GM18502 (cell line): Measurements from ENCODE around the gene COA8.

Experiments used
- ATAC-seq: cut with Tn5 transposase; IDR thresholded peaks from one replicate; pipeline ENCODE4 v1.9.1; 2021; ENCODE audit warnings: mild to moderate bottlenecking; ENCODE audit not compliant: unreplicated experiment, poor library complexity

The COA8 gene

DNA sequence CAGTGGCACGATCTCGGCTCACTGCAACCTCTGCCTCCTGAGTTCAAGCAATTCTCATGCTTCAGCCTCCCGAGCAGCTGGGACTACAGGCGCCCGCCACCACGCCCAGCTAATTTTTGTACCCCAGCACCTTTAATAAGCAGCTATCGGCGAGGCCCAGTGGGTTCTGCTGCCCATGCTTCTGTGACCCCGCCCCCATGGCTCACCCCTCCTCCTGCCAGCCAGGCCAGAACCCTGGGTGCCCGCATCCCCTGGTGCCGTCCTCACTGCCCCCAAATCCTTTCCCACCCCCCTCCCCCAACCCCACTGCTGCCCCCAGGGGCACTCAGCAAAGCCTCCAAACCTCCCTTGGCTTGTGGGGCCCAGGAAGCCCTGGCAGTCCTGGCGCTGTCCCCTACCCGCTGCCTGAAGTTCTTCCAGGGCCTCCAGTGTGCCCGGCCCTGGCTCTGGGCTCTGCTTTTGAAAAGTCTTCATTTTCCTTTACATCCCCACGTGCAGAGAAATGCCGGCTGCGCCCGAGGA, 14.8 kb upstream of the COA8 start:
- ATAC-seq = no peak

DNA sequence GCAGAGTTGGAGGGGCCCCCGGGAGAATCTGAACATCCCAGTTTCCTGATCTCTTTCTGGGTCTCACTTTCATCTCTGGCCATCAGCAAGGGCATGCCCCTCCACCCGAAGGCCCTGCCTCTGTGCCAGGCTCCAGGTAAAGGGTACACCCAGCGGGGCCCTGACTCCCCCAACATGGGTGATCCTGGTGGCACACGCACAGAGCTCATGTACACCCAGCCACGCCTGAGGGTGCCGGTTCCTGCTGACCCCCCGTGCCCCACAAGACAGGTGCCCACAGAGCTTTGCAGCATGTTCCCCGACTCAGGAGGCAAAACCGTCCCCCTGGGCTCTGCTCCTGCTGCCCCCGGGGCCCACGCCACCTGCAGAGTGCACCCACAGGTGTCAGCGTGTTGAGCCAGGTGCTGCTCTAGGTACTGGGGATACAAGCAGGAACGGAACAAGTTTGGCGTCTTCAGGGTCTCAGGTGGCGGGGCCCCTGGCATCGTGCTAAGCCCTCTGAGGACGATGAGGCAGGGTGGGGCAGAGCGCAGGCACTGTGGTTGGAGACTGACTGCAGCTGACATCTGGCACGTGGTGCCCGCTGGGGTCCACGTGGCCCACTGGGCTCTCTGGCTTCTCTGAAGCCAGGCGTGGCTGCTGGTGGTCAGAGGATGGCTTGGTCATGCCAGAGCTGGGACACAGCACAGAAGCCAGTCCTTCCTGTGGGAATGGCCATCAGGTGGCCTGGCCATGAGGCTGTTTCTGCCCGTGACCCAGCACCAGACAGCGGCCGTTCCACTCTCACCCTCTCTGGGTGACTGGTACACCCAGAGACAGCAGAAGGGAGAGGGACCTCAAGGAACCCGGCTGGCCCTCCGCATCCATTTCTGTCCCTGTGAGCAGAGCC, 14.1 kb upstream of the COA8 start:
- ATAC-seq = no peak

DNA sequence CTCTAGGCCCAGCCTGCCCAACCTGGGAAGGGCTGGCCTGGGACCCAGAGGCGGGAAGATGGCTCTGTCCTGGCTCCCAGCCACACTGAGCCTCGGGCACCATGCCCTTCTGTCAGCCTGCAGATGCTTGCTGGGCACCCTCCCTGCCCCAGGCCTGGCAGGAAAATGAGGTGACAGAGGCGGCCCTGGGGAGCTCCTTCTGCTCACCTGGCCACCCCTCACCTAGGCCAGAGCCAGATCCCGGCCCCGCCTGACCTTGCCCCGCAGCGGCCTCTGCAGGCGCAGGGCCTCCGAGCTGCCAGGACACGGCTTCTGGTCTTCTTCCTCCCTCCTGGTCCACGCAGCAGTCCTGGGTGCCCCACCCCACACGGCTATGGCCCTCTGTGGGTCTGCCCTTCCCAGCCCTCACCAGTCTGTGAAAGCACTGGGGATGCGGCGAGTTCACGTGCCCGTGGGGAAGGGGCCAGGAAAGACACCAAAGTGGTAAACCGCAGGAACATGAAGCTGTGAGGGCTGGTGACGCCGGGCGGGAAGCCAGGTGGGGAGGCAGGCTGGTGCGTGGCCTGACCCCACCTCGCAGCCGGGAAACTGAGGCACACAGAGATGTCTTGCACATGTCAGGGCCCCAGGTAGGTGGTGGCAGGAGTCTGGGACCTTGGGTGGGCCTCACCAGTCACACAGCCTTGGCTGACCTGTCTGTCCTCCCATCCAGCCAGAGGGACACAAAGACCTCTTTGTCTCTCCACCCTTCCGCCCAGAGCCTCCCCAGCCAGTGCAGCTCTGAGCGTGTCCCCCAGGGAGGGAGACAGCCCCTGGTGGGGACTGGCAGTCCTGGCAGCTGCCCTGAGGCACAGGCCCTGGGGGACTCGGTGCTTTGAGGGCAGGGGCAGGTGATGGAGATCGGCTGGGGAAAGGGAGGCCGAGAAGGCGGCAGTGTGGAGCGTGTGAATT, 13.1 kb upstream of the COA8 start:
- no peak for ATAC-seq

DNA sequence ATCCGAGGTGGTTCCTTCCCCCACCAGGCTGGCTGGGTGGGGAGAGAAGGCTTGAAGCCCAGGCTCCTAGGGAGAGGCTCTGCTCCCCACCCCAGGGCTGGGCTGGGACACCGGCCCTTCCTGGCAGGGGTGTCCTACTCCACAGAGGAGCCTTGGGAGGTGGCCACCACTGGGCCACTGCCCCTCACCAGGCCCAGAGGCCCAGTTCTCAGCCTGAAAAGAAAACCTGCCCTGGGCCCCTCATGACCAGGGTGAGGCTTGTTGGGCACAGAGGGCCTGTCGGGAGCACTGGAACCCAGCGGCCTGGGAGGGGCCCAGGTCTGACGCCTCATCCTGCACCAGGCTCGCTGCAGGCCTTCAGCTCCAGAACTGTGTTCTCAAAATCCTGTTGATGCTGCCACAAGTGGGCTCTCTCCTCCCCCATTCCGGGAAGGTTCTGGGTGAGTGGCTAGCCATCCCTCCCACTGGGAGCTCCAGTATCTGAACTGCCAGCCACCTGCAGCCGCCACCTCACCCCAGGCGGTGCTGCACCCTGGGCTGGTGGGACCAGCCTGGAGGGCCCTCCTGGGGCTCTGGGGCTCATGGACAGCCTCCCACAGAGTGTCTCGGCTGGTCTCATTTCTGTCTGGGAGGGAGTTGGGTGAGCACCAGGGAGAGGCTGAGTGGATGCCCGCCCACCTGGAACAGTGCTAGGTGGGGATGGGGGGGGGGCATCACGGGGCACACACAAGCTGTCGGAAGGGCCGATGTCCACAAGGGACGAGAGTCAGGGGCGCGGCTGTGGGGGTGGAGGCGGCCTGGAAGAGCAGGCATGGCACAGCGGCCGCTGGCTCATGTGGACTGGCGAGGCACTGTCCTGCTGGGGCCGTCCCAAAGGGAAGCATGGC, 12.1 kb upstream of the COA8 start:
- ATAC-seq = no peak

DNA sequence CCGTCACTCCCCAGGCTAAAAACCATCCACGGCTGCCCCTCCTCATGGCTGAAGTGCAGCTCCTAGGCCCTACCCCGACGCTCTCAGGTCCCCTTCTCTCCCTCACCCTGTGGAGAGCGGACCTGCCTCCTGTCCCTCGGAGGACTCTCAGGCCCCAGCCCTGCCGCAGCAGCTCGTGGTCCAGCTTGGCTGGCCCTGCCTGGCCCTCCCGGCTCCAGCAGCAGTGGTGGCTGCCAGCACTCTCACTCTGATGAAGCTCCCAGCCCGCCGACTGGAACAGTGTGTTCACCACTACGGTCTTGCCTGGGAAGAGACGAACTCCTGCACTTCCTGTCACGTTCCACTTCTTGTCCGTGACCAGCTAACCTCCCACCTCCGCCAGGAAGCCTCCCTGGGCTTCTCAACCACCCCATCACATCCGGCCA, 11.4 kb upstream of the COA8 start:
- ATAC-seq = no peak

DNA sequence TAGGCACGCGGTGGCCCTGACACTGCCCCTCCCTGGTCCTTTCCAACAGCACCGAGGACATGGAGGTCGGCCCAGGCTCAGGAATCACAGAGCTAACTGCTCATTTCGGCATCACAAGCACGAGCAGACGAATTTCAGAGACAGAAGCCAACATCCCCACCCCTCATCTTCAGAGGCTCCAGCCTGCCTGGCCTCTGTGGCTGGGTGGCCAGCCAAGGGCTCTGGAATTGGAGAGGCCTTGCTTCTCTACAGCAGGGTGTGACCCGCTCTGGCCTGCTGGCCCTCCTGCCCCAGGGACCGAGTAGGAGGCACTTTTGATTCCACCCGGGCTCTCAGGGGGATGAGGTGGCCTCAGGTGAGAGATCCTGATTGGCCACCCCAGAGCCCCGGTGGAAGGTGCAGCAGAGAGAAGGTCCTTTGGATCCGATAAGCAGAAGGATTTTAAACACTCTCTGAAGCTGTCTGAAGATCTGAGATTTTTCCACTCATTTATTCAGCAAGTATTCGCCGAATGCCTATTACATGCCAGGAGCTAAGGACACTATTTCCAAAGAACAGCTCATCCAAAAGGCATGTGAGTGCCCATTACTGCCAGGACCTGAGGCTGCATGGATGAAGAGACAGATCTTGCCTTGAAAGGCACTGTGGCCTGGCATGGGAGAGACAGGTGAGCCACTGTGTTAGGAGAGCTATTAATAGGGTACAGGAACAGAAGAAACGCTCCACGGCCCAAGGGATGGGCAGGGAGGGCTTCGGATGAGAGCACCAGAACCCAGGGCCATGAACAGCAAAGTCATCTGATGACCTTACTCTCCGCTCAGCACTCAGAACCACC, 10.5 kb upstream of the COA8 start:
- ATAC-seq = no peak

DNA sequence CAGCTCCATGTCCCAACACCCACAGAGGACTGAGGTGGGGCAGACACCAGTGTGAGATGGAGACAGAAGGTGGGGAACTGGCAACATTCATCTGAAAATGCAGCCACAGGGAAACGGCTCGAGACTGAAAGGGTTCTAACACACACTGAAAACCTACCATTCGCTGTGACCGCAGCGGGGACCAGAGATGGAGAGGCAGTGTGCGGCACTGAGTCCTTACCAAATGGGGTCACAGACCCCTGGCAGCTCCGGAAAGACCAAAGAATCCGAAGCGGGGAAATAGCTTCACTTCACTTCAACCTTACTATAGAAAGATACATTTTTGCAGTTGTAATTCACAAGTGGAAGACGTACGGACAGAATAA, 9.9 kb upstream of the COA8 start:
- ATAC-seq = no peak

DNA sequence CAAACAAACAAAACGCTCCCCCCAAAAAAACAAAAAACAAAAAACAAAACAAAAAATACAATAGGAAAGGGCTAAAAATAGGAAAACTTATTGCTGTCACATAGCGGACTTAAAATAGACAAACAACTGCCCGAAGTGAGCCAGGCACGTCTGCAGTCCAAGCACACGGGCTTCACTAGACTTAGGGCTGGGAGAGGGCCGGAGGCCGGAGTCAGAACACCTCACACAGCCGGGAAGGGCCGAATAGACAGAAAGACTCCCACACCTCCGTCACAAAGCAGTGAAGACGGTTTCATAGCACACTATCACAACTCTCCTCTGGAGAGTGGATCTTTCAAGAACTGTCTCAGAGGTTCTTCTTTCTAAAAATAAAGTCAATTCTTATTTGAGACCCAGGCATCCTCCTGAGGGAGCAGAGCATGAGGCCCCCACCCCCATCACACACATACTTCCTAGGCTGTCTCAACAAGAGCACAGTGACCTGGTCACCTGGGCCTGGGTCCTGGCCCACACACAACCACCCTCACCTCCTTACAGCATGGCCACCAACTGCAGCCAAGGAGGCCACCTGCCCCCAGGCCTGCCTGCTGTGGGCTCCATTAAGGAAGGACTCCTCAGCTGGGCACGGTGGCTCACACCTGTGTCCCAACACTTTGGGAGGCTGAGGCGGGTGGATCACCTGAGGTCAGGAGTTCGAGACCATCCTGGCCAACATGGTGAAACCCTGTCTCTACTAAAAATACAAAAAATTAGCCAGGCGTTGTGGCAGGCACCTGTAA, 7.0 kb upstream of the COA8 start:
- ATAC-seq = no peak

DNA sequence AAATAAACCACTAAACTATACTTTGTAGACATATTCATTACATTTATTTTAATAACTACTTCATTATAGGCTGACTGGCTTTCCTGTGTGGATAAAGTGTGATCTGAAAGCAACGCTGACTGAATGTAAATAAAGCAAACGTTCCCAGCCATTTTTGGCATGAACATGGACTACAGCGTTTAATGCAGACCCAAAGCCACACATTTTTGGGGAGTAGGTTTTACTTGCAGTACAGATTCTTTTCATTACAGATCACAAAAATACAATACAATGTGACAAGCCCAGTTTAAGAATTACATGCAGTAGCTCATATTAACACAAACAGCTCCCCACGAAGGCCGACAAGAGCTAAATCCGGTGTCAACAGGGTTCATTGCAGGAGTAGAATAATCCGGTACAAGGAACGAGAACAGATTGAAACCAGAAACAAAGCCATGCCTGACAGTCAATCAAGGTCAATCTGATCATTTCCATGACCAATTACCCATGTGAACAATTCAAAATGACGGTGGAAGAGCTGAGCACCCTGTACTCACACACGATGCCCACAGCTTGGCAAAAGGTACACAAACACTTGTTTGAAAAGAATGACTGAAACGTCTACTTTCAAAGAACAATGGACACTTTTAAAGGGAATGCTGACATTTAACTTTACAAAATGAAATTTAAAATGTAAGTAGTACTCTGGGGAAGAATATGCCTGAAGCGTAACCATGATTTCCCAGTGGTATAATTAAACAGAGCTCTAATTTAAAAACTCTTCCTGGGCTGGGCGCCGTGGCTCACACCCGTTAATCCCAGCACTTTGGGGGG, 5.6 kb upstream of the COA8 start:
- no peak for ATAC-seq

DNA sequence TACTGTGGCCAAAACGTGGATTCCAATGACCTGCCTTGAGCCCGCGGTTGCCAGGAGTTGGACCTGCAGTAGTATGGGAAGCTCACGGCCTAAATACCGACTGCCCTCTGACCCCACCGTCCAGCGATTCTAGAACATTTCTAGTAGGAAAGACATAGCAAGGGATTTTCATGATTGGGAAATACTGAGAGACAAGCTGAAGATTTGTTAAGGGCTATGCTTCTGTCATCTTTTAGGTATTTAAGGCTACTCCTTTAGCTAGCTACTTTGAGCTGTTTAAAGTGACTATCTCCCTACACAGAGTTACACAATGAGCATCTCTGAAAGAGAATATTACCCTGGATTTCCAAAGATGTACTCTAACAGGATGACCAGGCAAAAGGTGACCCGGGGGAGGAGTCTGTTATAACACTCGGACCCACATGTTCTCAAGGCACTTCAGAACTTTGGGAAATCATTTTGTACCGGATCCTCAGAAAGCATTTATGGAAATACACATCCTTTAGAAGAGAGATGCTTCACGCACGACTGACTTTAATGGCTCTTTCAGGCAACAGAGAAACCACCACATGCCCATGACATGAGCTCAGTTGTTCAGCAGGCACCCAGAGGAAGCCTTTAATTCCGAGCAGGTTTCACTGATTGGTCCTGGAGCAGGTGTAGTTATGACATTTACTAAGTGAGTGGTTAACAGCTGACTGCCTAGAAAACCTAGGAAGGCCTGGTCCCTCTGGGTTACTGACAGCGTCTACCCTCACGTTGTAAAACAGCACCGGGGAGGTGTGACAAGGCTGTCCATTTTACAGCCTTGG, 4.5 kb upstream of the COA8 start:
- no peak for ATAC-seq

DNA sequence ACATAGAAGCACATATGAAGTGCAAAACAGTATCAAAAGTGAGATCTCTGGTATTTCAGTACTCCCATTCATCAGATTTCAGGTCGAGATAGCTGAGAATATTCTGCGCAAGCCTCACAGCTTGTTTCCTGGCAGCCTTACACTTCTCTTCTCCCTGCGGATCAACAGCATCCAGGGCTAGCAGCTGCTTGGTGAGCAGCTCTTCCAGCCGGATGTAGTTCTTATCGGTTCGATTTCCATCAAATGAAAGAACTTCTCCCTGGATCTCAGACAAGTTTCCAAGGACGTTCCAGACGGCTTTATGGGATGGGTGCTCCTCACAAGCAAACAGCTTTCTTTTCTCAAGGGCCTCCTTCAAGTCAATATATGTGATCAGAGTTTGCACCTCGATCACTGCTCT, 3.0 kb upstream of the COA8 start:
- no peak for ATAC-seq

DNA sequence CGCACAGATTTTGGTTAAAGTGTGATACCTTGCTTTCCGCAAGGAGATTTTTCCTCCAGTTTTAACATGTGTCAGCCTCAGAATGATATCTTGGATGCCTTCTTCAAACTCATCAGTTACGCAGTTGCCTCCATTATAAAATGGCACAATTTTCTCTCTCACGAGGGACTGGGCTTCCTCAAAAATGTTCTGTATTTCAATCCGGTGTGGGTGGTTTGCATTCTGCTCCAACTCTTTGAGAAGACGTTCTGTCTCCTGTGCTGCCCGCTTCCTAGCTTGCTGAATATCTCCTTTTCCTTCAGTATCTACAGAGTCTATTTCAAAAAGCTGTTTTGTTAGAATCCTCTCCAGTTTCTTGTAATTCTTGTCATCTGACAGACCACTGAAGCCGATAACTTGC, 2.1 kb upstream of the COA8 start:
- no peak for ATAC-seq

DNA sequence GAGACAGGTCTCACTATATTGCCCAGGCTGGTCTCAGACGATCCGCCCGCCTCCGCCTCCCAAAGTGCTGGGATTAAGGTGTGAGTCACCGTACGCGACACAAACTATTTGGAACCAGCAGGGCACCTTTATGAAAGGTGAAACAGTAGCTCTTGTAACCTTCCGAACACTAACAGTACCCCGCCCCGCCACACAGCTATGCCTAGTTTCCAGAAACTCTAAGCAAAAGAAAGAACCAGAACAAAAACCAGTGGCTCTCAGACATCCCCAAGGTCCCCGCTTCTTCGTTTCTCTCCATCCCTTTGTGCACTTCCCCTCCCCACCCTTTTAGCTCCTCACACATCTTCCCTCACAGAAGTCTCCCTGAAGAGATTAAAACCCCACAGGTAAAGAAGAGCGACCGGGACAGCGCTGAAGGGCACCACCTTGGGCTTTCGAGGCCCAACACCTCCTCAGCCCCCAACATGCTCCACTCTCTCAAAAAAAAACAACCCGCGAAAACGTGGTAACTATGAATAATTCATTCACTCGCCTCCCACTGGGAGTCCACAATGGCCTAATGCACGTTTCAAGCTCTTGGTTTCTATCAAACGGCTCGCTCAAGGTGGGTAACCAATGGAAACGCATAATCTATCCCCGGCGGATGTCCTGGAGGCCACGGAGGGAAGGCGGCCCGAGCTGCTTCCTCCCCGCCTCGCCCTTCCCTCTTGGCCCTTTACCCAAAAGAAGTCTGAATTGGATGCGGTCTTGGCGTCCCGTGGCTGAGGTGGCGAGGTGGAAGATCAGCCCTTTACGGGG, 1.2 kb upstream of the COA8 start:
- ATAC-seq = peak; percentile 15

DNA sequence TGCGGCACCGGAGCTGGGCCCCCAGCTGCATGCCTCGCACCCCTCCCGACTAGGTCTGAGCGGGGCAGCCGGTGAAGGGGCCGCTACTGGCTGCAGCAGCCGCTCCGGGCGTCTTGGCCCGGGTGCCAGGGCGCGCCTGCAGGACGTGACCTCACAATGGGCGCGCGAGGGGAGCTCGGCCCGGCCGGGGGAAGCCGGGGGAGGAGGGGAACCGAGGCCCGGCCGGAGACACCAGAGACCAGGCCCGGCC, 656 bp upstream of the COA8 start:
- ATAC-seq = peak; percentile 36

DNA sequence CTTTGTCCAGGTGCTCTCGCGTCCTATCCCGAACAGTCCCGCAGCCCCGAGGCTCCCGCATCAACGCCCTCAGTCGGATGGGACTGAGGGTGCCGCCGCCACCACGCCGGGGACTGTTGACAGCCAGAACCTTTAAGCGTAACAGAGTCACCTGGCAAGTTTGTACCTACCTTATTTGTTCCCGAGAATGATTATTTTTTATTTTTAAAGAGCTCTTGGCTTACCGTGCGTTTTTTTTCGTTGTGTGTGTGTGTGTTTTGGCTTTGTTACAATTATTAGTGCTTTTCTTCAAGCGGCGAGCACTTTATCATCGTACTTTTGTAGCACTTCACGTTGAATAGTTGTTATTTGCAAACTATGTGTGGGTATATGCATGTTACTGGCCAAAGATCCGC, 463 bp downstream of the COA8 start:
- ATAC-seq = no peak

DNA sequence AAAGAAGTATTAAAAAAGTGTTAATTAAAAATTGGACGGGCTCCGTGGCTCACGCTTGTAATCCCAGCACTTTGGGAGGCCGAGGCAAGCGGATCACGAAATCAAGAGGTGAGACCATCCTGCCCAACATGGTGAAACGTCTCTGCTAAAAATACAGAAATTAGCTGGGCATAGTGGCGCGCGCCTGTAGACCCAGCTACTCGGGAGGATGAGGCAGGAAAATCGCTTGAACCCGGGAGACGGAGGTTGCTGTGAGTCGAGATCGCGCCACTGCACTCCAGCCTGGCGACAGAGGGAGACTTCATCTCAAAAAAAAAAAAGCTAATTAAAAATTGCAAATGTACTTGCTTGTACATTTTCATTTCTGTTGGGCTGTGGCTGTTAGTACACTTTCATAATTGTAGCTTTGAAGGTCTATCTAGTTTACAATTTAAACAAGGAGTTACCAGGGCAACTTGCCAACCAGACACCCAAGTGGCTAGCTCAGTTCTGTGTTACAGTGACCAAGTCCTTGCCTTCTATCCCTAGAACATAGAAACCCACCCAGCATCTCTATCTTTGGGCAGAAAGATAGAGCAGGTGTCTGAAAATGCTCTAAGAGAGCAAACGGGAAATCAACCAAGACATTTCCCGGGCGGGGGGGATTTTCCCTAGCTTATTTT, 1.2 kb downstream of the COA8 start:
- ATAC-seq = no peak
